HL-60 (cell line): ENCODE results near the gene CHAF1A.

Experiments
- DNase-seq, 2 experiments: peaks; one replicate each; pipeline ENCODE4 v3.0.0-alpha.2; 2010 to 2020; ENCODE audit warnings: low read depth in 1 of 2, low spot score in 1 of 2
- H3K27ac ChIP-seq: fragments of 250-450 bp; sonication (Bioruptor Pico); replicated peaks from 2 replicates; pipeline ENCODE4 v1.5.1; 2020; ENCODE audit warnings: mild to moderate bottlenecking, moderate library complexity
- H3K27me3 ChIP-seq: fragments of 250-450 bp; sonication (Bioruptor Pico); 2 replicates; pipeline ENCODE4 v1.5.1; 2021; ENCODE audit warnings: mild to moderate bottlenecking, moderate library complexity; ENCODE audit not compliant: insufficient read depth, poor library complexity, severe bottlenecking
- H3K4me3 ChIP-seq: replicated peaks from 2 replicates; pipeline ENCODE4 v1.5.1; 2011; ENCODE audit warnings: mild to moderate bottlenecking, control low read depth, low read length; ENCODE audit not compliant: insufficient read depth
- CTCF ChIP-seq: IDR thresholded peaks from one replicate; pipeline ENCODE4 v1.5.1; 2011; ENCODE audit warnings: low read length, control low read depth, inconsistent platforms; ENCODE audit not compliant: insufficient read depth
- GABPA ChIP-seq: IDR thresholded peaks from 2 replicates; pipeline ENCODE4 v1.6.1; 2012; ENCODE audit warnings: low read depth
- POLR2AphosphoS5 ChIP-seq: IDR thresholded peaks from 2 replicates; pipeline ENCODE4 v1.6.1; 2012; ENCODE audit warnings: low read depth
- REST ChIP-seq: IDR thresholded peaks from 2 replicates; pipeline ENCODE4 v1.6.1; 2012; ENCODE audit warnings: low read depth; ENCODE audit not compliant: insufficient replicate concordance
- SPI1 ChIP-seq: IDR thresholded peaks from 2 replicates; pipeline ENCODE4 v1.6.1; 2012; ENCODE audit warnings: low read depth, mild to moderate bottlenecking, borderline replicate concordance

The CHAF1A gene

GRCh38 chr19:4449639-4450028, 47.2 kb downstream of the CHAF1A start:
- no peak overlapping the region for H3K27ac ChIP-seq
- TF ChIP-seq REST (no peak), POLR2AphosphoS5 (0 out of 2 replicates have a peak, but pooled peaks have one; percentile 23)
- no peak for DNase-seq
- no peaks in the 10 kb centered on the region for H3K27me3 ChIP-seq
- H3K4me3 ChIP-seq = no peak overlapping the region

GRCh38 chr19:4452230-4452990, 50.0 kb downstream of the CHAF1A start:
- DNase-seq = no peak
- TF ChIP-seq POLR2AphosphoS5 = peak; percentile 32; the same call in 1 of the 2 replicates
- TF ChIP-seq REST = no peak
- no peak overlapping the region for H3K27ac ChIP-seq

GRCh38 chr19:4453232-4454179, 51.1 kb downstream of the CHAF1A start:
- no peak overlapping the region for H3K4me3 ChIP-seq
- H3K27ac ChIP-seq = no peak overlapping the region
- no peak for TF ChIP-seq SPI1
- no peak for TF ChIP-seq GABPA
- H3K27me3 ChIP-seq = no peaks in the 10 kb centered on the region
- DNase-seq = no peak

More at GRCh38 chr19:4452230-4452990, 50.0 kb downstream of the CHAF1A start:
- Histone ChIP-seq H3K27me3 (no peaks in the 10 kb centered on the region), H3K4me3 (no peak overlapping the region)

DNA sequence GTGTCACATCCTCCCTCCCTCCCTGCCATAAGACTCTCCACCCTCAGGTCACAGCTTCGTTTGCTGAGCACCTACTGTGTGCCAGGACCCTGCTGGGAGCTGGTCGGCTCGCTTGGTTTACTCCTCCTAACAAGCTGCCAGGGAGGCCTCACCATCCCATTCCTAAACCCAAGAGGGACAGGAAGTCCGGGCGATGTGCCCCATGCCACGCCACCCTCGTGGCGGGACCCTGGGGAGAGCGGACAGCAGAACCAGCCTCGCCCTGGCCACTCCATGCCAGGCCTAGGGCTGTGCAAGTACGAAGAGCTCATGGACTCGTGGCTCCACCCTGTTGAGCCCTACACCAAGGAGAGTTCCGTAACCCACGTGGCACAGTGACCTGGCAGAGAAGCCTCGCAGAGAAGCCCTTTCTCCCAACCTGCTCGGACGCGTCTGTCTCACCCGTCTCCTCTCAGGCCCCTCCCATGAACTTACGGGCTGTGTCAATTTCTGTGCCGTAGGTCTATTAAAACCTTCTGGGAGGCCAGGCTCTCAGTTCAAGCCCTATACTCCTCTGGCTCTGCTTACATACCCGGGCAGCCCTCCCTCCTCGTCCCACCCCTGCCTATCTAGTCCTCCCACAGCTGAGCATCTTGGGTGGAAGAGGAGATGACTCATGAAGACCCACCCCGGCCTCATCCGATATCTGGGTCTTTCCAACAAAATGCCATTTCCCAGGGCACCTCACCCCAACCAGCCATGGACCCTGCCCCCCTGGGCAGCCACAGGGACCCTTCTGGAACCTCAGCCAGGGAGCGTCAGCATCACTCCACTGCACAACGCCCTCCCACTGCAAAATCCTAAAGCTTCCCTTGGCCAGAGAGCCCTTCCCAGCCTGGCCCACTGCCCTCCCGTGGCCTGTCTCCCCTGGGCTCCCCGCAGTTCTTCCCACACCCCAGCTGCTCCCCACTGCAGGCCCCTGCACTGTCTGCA, 52.6 kb downstream of the CHAF1A start:
- no peaks in the 10 kb centered on the region for H3K27me3 ChIP-seq
- TF ChIP-seq POLR2AphosphoS5 (no peak), GABPA (no peak), SPI1 (no peak), CTCF (no peak), REST (no peak)
- no peak overlapping the region for H3K27ac ChIP-seq
- no peak for DNase-seq
- no peak overlapping the region for H3K4me3 ChIP-seq
